Measurements from ENCODE around the gene PRTN3.
A peak's percentile ranks its signal among the peaks of the same experiment; 100 is the strongest.

The PRTN3 gene

GRCh38 chr19:840519-841206 lies at the start of gene PRTN3:
Gene PRTN3, plus strand, starts transcription at chr19:840999. Its CDS starts 10 bp downstream, at chr19:841009.
- no peak for DNase-seq (ENCODE audit: low spot score)

GRCh38 chr19:791007-791566 lies 49.7 kb upstream of the PRTN3 start:
- no peak for DNase-seq (ENCODE audit: low spot score)

- no peak for DNase-seq (ENCODE audit: low spot score)
These were observed 49.1 kb upstream of the PRTN3 start for GRCh38 chr19:791567-792305.

DNA sequence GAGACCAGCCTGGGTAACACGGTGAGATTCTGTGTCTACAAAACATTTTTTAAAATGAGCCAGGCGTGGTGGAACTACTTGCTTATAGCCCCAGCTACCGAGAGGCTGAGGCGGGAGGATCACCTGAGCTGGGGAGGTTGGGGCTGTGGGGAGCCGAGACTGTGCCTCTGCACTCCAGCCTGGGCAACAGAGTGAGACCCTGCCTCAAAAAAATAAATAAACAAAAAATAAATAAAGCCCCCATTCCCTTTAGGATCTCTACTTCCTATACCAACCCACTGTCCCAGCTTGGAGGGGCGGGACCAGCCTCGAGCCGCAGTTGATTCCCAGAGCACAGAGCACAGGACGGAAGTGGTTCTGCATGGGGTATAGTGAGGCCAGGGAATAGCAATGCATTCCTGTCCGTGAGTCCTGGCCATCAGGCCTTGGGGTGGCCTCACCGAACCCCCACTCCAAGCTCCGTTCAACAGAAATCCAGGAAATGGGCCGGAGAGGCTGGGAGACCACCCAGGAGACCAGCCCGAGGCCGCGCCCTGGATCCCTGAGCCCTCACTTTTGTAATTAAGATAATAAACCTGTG lies 48.4 kb upstream of the PRTN3 start:
- no peak for DNase-seq (ENCODE audit: low spot score)

DNA sequence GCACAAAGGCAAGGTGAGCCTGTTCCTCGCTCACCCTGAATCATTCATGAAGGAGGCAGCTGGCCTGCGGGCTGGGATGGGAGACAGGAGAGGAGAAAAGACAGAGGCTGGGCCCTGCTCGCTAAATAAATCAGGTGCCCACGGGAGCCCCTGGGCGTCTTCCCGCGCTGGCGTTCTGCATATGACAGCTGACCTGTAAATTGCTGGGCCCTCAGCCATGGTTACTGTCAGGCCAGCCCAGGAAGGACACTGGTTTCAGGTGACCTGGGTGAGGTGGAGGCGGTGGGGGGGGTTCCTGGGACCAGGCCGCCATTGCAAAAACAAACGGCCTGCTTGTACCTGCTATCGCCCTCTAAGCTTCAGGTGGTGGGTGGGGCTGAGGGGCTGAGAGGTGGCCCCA lies 47.0 kb upstream of the PRTN3 start:
- DNase-seq (ENCODE audit: low spot score), result no peak

DNA sequence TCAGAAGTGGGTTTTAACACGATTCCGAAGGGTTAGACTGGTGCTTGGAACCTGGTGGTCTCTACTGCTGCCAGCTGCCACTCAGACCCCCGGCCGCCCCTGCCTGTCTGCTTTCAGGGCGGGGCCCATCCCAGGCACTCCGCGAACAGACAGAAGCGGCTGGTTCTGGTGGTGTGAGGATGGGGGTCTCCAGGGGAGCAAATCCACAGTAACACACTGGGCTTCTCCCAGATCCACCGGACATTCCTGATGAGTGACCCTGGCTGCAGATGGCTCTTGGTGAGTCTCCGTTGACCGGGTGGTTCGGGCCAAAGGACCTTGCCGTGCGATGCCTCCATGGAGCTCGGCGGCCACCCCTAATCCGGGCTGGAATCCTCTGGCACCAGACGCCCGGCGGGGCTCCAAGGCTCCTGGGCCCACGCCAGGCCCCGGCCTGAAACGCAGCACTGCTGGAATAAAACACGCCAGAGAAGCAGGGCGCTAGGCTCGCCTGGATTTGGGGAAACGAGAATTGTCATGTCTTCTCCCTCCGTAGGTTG lies 45.7 kb upstream of the PRTN3 start:
- DNase-seq (ENCODE audit: low spot score), result no peak

DNA sequence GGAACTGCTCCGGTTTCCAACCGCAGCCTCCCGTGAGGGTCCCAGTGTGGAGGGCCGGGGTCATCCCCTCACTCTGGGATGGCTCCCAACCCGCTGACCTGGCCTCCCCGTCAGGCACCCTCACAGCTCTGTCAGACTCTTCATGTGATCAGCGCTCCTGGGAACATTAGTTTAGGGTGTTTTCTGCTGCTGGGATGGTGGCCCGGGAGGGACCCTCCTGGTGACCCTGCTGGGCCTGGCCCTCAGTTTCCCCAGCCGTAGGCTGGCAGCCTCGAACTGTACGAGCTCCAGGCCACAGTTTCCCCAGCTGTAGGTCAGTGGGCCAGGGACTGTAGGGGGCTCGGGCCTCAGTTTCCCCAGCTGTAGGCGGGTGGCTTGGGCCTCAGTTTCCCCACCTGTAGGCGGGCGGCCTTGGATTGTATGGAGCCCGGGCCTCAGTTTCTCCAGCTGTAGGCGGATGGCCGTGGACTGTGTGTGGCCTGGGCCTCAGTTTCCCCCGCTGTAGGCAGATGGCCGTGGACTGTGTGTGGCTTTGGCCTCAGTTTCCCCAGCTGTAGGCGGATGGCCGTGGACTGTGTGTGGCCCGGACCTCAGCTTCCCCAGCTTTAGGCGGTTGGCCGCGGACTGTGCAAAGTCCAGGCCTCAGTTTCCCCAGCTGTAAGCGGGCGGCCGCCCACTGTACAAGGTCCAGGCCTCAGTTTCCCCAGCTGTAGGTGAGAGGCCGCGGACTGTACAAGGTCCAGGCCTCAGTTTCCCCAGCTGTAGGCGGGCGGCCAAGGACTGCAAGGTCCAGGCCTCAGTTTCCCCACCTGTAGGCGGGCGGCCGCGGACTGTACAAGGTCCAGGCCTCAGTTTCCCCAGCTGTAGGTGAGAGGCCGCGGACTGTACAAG lies 44.9 kb upstream of the PRTN3 start:
- DNase-seq (ENCODE audit: low spot score), result no peak

DNA sequence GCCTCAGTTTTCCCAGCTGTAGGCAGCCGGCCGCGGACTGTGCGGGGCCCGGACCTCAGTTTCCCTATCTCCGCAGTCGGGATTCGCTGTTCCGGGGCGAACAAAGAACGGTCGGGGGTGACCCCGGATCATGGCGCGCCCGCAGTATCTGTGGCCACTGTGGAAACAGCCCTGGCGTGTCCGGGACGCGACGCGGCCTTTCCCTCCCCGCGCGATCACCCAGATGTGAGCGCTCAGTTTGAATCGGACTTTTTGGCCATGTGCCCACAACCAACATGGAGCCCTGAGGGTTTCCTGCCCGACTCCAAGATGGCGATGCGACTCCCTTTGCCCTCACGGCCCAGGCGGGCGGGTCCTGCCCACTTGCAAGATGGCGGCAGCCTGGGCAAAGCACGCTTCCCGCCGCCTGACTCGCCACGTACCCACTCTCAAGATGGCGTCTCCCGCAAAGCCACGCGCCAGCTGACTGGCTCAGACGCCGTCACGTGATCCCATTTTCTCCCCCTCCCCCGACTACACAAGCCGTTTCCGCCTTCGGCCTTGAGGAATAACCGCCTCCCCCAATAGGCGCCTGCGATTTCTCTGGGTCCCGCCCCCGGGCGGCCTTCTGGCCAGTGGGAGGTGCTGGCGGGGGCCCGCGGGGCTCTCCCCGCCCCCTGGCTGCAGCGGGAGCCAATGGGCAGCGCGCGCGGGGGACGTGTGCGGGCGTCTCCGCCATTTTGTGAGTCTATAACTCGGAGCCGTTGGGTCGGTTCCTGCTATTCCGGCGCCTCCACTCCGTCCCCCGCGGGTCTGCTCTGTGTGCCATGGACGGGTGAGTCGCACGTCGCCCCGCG lies 43.9 kb upstream of the PRTN3 start, which contains the start of gene PTBP1:
Gene PTBP1 (plus strand): TSS at position 761 of the 836 bp plus-strand sequence. CDS start 46 bp downstream, at position 807.
- peak; percentile 100 for DNase-seq (ENCODE audit: low spot score)

- DNase-seq (ENCODE audit: low spot score), result peak; percentile 90
These were observed 43.0 kb upstream of the PRTN3 start for GRCh38 chr19:797528-798414.

- peak; percentile 28 for DNase-seq (ENCODE audit: low spot score)
These were observed 42.3 kb upstream of the PRTN3 start for GRCh38 chr19:798415-799075.

DNA sequence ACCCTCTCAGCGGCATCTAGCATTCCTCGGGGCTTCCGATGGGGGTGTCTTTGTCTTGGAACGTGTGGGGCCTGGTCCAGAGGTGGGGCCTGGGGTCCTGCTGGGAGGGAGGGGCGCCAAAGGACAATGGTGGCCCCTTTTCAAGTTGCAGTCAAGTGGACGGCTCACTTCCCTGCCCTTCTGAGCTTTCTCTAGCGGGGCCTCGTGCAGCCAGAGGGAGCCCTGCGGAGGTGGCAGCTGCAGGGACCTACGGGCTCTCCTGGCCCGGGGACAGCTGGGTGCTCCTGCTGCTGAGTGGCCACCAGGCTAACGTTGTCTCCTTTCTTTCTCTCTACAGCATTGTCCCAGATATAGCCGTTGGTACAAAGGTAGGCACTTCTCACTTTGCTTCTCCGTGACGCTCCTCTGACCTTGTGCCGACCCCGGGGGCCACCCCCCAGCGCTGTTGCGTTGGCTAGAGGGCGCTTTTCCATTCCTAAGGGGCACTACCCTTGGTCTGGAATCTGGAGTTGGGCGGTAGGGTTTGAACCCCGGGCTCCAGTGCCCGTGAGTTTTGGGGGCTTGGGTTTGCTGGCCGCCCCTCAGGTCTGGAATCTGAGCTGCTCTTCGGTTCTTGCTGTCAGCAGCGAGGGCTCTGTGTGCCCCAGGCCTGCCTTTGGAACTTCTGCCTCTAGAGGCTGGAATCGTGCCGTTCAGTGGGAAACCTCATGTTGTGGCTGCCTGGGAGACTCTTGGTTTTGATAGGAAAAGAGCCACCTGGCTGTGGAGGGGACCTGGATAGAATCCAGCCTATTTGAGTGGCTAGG lies 41.5 kb upstream of the PRTN3 start:
- no peak for DNase-seq (ENCODE audit: low spot score)

GRCh38 chr19:800360-801029 lies 40.3 kb upstream of the PRTN3 start:
- no peak for DNase-seq (ENCODE audit: low spot score)

DNA sequence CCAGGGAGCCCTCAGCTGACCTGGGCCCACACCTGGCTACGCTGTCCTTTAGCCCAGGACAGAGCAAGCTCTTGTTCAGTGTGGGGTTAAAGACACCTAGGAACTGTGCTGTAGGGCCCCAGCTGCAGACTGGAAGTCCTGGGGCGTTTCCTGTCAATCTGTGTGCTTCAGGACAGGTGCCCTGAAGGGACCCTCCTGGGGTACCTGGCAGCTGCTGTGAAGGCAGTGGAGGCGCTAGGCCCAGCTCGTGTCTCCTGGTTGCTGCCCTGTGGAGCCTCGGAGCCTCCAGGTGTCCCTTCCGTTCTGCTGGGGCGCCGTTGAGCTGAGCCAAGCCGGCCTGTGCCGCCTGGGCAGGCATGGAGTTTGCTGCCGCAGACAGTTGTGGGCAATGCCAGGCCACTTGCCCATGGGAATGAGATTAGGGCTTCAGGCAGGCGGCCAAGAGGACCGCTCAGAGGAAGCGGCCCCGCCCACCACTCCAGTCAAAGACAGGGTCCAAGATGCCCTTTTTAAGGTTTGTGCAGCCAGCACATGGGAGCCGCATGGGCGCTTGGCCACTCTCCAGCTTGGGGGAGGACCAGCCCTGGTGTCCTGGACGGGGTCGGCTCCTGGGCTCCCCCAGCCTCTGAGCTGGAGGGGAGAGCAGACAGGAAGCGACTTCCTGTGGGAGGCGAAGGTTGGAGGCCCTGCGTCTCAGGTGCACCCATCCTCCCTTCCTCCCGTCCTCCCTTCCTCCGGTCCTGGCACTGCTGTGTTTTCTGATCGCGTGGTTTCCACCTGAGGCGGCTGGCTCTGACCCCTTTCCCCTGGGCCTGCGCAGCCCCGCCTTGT lies 39.6 kb upstream of the PRTN3 start:
- DNase-seq (ENCODE audit: low spot score), result no peak

- no peak for DNase-seq (ENCODE audit: low spot score)
These were observed 38.8 kb upstream of the PRTN3 start for GRCh38 chr19:801861-802497.

- no peak for DNase-seq (ENCODE audit: low spot score)
These were observed 38.2 kb upstream of the PRTN3 start for GRCh38 chr19:802498-803098.

DNA sequence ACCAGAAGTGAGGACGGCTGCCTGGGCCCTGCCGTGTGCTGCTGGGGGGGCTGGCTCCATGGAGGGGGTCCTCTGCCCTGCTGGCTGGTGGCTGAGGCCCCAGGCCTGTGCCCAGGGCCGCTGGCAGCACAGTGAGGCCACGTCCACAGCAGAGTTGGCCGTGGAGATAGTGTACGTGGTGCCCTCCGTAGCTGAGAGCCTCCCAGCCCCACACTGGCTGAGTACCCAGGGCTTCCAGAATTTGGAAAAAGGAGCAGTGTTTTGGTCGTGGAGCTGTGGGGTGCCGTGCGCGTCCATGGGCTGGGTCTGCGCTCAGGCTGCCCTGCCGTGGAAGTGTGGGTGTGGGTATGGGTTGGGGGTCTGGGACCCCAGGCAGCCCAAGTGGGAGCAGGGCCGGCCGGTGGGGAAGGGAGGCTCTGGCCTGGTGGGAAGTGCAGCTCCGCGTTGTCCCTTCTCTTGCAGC lies 37.7 kb upstream of the PRTN3 start:
- DNase-seq (ENCODE audit: low spot score), result no peak
